ENCODE data around the gene SLC6A12.

The SLC6A12 gene

DNA sequence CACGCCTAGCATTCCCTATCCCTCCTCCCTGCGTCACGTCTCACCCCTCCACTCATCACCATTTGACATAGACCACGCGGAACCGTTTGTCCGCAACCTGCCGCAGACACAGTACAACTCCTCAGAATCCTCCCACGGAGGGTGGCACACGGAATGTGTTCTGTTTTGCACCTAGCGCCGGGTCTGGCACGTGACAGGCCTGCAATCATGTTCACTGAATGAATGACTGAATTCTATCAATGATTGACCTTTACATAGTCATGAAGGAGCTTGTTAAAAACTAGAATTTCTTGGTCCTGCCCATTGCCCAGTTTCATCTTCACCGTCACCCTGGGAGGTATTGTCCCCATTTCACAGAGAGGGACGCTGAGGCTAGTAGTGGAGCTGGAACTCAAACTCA is 4.7 kb downstream of the SLC6A12 start:
- H3K4me1 ChIP-seq (ENCODE audit: insufficient read depth, low read length) = peaks cover 3% of the 10 kb centered on the region
- H3K27me3 ChIP-seq (ENCODE audit: insufficient read depth, low read length) = peaks cover 22% of the 10 kb centered on the region
- H2AFZ ChIP-seq (ENCODE audit: low read depth, low read length) = no peak overlapping the region
- H3K36me3 ChIP-seq (ENCODE audit: insufficient read depth, low read length) = no peaks in the 10 kb centered on the region
- no peak overlapping the region for H3K4me3 ChIP-seq (ENCODE audit: low read length)
- no peaks in the 10 kb centered on the region for H3K9me3 ChIP-seq (ENCODE audit: low read length)

DNA sequence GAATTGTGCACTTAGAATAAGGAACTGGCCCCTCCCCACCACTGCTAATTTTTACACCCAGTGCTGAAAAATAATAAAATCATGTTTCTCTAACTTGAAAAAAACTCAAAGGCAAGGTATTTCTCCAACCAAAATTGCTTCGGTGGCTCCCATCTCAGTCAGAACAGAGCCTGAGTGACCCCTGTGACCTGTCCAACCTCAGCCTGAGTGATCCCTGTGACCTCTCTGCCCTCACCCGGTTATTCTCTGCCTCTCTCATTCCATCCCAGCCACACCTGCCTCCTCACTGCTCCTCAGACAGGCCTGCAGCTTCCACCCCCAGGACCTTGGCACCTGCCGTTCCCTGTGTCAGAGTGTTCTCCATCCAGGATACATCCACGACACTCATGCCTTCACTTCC is 5.1 kb downstream of the SLC6A12 start:
- Histone ChIP-seq H3K4me3 (ENCODE audit: low read length) (no peak overlapping the region), H2AFZ (ENCODE audit: low read depth, low read length) (no peak overlapping the region), H3K9me3 (ENCODE audit: low read length) (no peaks in the 10 kb centered on the region), H3K27me3 (ENCODE audit: insufficient read depth, low read length) (peaks cover 27% of the 10 kb centered on the region), H3K4me1 (ENCODE audit: insufficient read depth, low read length) (peaks cover 8% of the 10 kb centered on the region), H3K36me3 (ENCODE audit: insufficient read depth, low read length) (no peaks in the 10 kb centered on the region)

DNA sequence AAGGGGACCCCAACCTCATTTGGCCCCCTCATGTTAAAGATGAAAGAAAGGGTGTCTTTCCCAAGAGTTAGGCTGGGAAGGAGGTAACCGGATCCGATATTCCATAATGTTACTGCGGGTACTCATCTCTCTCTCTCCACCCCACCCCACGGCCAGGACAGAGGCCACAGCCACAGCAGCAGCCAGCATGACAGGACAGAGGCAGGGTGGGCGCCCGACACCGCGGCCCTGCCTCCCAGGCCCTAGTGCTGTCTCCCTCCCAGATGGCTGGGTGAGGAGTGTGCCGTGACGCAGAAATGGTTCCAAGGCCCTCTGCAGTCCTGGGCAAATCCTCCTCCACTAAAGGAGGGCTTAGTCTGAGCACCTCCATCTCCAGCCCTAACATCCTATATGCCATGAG is 6.2 kb downstream of the SLC6A12 start:
- Histone ChIP-seq H3K9me3 (ENCODE audit: low read length) (no peaks in the 10 kb centered on the region), H3K36me3 (ENCODE audit: insufficient read depth, low read length) (no peaks in the 10 kb centered on the region), H3K4me3 (ENCODE audit: low read length) (no peak overlapping the region), H2AFZ (ENCODE audit: low read depth, low read length) (no peak overlapping the region), H3K27me3 (ENCODE audit: insufficient read depth, low read length) (peaks cover 30% of the 10 kb centered on the region), H3K4me1 (ENCODE audit: insufficient read depth, low read length) (peaks cover 8% of the 10 kb centered on the region)

DNA sequence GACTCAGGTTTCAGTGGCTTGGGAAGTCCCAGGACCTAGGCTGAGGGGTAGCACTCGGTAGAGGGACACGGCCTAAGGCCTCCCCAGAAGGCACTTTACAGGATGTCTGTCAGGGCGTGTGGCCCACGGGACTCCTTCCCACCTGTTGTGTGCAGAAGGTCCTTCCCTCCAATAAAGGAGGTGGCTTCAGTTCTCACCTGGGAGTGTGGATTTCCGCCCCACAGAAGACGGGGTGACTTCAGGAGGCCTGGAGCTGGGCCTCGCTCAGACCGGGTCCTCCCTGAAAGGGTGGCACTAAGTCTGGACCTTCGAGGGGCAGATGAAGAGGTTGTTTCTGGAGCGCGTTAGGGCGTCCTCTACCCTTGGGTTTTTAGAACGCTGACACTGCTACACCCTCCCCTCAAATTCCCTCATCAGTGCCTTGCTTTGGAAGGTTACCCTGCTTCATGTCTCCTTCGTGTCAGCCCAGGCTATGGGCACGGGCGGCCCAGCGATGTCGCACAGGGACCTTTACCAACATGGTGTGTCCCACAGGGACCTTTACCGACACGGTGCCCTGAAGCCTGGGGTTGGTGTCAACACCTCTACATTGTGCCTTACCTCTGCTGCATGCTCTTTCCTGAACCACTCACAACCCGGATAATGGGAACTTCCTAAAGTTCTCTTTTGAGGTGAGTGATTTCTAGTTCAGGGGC is 7.1 kb downstream of the SLC6A12 start:
- Histone ChIP-seq H3K4me1 (ENCODE audit: insufficient read depth, low read length) (peaks cover 5% of the 10 kb centered on the region), H3K27me3 (ENCODE audit: insufficient read depth, low read length) (peaks cover 40% of the 10 kb centered on the region), H3K36me3 (ENCODE audit: insufficient read depth, low read length) (no peaks in the 10 kb centered on the region), H3K4me3 (ENCODE audit: low read length) (no peak overlapping the region), H2AFZ (ENCODE audit: low read depth, low read length) (no peak overlapping the region), H3K9me3 (ENCODE audit: low read length) (no peaks in the 10 kb centered on the region)

DNA sequence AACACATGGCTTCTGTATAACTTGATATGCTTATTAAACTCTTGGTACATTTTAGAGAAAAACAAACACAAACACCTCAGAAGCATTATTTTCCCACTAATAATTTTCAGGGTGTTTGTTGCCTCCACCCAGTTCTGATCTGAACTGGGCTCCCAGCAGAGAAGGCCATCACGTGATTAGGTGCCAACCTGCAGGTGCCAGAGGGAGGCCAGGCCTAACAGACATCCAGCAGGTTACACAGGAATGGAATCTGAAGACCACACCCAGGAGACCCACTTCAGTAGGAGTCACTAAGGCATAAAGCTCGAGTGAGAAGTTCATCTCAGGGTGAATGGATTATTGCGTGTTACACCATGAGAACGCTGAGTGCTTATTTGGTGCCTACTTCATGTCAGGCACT is 8.9 kb downstream of the SLC6A12 start:
- H3K36me3 ChIP-seq (ENCODE audit: insufficient read depth, low read length) = no peaks in the 10 kb centered on the region
- H3K27me3 ChIP-seq (ENCODE audit: insufficient read depth, low read length) = peaks cover 43% of the 10 kb centered on the region
- no peak overlapping the region for H2AFZ ChIP-seq (ENCODE audit: low read depth, low read length)
- H3K4me1 ChIP-seq (ENCODE audit: insufficient read depth, low read length) = peaks cover 5% of the 10 kb centered on the region
- H3K9me3 ChIP-seq (ENCODE audit: low read length) = peaks cover 4% of the 10 kb centered on the region
- H3K4me3 ChIP-seq (ENCODE audit: low read length) = no peak overlapping the region

DNA sequence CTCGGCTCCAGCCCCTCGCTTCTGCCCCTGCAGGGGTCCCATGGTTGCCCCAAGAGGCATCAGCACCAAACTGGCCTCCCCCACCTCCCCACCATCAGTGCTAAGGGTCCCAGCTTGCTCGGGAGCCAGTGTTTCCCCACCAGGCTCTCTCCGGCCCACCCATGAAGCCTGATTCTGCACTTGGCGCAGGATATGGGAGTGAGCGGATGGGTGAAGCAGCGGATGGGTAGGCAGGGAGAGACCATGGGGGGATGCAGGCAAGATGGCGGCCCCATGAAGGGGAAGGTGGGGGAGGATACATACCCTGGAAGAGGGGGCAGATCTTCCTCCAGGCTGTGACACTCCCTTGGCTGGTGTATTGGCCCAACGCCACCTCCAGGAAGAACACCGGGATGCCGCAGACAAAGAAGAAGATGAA is 9.7 kb downstream of the SLC6A12 start:
- Histone ChIP-seq H3K4me1 (ENCODE audit: insufficient read depth, low read length) (peaks cover 9% of the 10 kb centered on the region), H3K36me3 (ENCODE audit: insufficient read depth, low read length) (no peaks in the 10 kb centered on the region), H3K9me3 (ENCODE audit: low read length) (peaks cover 4% of the 10 kb centered on the region), H3K27me3 (ENCODE audit: insufficient read depth, low read length) (peaks cover 43% of the 10 kb centered on the region), H2AFZ (ENCODE audit: low read depth, low read length) (no peak overlapping the region), H3K4me3 (ENCODE audit: low read length) (peak overlapping the region; percentile 35)

DNA sequence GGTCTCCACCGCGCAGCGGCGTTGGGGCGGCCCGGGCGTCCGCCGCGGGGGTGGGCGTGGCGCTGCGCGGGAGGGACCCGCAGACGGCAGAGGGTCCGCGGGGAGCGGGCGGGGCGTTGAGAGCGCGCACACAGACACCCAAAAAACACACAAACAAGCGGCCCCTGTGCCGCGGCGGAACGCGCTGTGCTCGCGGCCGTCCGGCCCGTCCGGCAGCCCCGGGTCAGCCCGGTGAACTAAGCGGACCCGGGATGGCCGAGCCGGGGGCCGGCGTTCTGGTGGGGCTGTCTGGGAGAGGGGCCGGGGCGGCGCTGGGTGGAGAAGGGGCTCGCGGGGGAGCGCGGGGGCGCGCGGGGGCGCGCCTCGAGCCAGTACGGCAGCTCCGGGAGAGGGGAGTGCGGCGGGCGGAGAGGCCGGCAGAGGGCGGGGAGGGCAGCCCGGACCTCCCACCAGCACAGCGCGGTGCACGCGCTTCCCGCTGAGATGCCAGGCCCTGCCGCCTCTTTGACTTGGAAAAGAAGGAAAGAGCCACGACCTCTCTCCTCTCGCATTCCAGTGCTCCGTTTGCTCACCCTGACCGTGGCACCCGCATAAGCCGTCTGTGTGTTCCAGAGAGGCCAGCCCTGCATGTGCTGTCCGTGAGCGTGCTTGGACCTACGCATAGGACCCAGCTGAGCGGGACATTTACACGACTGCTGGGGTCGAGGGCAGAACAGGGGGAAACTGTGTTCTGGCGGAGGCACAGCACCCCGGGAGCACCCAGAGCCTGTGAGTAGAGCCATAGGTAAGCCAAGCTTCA is 10.3 kb downstream of the SLC6A12 start:
- Histone ChIP-seq H2AFZ (ENCODE audit: low read depth, low read length) (peak overlapping the region; percentile 57), H3K27me3 (ENCODE audit: insufficient read depth, low read length) (peaks cover 43% of the 10 kb centered on the region), H3K9me3 (ENCODE audit: low read length) (peaks cover 4% of the 10 kb centered on the region), H3K4me1 (ENCODE audit: insufficient read depth, low read length) (peaks cover 10% of the 10 kb centered on the region), H3K36me3 (ENCODE audit: insufficient read depth, low read length) (no peaks in the 10 kb centered on the region), H3K4me3 (ENCODE audit: low read length) (peak overlapping the region; percentile 35)

DNA sequence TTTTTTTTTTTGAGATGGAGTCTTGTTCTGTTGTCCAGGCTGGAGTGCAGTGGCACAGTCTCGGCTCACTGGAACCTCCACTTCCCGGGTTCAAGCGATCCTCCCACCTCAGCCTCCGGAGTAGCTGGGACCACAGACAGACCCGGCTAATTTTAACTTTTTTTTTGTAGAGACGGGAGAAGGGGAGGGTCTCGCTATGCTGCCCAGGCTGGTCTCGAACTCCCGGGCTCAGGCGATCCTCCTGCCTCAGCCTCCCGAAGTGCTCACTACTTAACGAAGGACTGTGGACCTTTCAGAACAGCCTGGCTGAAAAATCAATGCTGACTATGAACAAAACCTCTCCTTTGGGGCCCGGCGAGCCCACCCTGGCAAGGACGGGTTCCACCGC is 10.9 kb downstream of the SLC6A12 start:
- H3K36me3 ChIP-seq (ENCODE audit: insufficient read depth, low read length) = no peaks in the 10 kb centered on the region
- H3K4me3 ChIP-seq (ENCODE audit: low read length) = peak overlapping the region; percentile 35
- H3K27me3 ChIP-seq (ENCODE audit: insufficient read depth, low read length) = peaks cover 43% of the 10 kb centered on the region
- H3K9me3 ChIP-seq (ENCODE audit: low read length) = peaks cover 4% of the 10 kb centered on the region
- H3K4me1 ChIP-seq (ENCODE audit: insufficient read depth, low read length) = peaks cover 10% of the 10 kb centered on the region
- peak overlapping the region; percentile 57 for H2AFZ ChIP-seq (ENCODE audit: low read depth, low read length)

DNA sequence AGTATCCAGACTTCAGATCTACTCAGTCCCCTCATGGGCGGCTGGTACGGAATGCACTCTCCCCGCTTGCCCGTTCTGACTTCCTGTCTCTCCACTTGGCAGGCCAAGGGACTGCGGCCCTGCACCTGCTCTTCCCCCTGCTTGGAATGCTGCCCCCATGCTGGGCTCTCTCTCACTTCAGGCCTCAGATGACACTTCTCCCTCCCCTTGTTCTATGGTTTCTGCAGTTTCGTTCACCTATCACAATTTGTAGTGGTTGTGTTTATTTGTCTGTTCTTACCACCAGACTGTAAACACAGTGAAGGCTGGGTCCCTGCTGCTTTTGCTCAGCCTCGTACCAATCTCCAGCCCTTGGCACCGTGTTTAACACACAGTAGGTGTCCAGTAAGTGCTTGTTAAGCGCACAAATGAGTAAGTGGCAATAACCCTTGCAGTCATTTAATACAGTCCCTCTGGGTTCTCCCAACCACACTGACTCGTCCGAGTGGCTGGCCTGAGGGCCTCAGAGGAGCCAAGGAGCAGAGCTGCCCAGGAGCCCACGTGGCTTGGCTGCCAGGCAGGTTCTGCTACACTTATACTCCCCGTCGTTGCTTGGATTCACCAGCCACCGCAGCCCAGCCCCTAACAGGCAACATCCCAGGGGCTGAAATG is 11.8 kb downstream of the SLC6A12 start:
- Histone ChIP-seq H3K4me1 (ENCODE audit: insufficient read depth, low read length) (peaks cover 10% of the 10 kb centered on the region), H3K4me3 (ENCODE audit: low read length) (no peak overlapping the region), H3K36me3 (ENCODE audit: insufficient read depth, low read length) (no peaks in the 10 kb centered on the region), H2AFZ (ENCODE audit: low read depth, low read length) (no peak overlapping the region), H3K9me3 (ENCODE audit: low read length) (peaks cover 4% of the 10 kb centered on the region), H3K27me3 (ENCODE audit: insufficient read depth, low read length) (peaks cover 39% of the 10 kb centered on the region)

DNA sequence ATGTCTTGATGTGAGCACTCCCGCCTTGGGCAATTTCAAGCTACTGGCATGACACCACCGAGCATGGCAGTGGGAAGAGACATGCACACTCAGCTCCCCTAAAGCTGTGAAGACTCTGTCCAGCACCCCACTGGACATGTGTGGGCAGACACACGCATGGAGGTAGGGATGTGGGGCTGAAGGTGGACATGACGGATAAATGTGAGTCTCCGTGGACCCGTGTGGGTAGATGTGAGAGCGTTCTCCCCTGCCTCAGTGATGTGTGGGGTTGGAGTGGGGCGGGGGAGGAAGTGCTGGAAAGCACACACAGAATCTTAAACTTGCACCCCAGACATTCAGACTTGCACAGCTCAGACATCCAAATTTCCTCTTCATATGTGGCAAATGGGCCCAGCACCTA is 12.6 kb downstream of the SLC6A12 start:
- no peak overlapping the region for H2AFZ ChIP-seq (ENCODE audit: low read depth, low read length)
- H3K27me3 ChIP-seq (ENCODE audit: insufficient read depth, low read length) = peaks cover 34% of the 10 kb centered on the region
- no peak overlapping the region for H3K4me3 ChIP-seq (ENCODE audit: low read length)
- H3K9me3 ChIP-seq (ENCODE audit: low read length) = peaks cover 4% of the 10 kb centered on the region
- H3K4me1 ChIP-seq (ENCODE audit: insufficient read depth, low read length) = peaks cover 10% of the 10 kb centered on the region
- no peaks in the 10 kb centered on the region for H3K36me3 ChIP-seq (ENCODE audit: insufficient read depth, low read length)

DNA sequence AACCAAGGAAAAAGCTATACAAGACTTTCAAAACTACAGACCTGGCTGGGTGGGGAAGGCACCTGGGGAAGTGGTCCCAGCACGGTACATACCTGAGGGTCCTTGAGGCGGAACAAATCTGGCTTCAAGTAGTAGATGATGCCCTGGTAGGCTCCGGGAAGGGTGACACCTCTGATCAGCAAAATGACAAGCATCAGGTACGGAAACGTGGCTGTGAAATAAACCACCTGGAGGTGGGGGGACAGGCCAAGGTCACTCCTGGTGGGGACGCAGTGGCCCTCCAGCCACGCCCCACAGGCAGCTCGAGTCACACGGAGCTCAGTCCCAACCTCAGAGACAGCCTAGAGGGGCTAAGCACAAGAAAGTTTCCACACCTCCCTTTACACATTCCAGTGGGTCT is 15.3 kb downstream of the SLC6A12 start:
- Histone ChIP-seq H3K36me3 (ENCODE audit: insufficient read depth, low read length) (no peaks in the 10 kb centered on the region), H3K27me3 (ENCODE audit: insufficient read depth, low read length) (peaks cover 31% of the 10 kb centered on the region), H3K4me1 (ENCODE audit: insufficient read depth, low read length) (peaks cover 4% of the 10 kb centered on the region)

DNA sequence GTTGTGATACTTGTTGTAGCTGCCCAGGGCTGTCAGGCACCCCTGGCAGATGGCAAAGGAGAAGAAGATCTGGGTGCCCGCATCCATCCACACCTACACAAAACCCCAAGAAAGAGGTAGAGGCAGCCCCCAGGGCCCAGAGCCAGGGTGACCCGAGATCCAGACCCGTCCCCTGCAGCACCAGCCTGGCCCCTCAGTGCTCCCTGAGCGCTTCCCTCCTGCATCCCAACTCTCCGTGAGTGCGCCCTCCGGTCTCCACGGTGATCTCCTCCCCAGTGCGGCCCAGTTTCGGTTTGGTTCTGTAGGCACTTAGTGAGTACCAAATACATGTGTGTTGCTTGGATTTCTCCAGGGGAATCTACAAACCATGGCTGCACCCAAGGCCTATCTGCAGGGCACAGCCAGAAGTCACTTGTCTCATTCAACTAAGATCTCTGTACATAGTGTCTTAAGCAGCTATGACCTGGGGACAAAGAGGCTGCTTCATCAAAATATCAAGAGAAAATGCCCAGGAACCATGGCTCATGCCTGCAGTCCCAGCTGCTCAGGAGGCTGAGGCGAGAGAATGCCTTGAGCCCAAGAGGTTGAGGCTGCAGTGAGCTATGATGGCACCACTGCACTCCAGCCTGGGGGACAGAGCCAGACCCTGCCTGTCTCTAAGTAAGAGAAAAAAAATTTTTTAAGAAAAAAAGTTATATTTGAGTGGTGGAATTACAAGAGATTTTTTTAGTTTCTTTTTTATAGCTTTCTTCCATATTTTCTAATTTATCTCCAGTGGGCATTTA is 15.9 kb downstream of the SLC6A12 start:
- Histone ChIP-seq H3K4me3 (ENCODE audit: low read length) (no peak overlapping the region), H3K36me3 (ENCODE audit: insufficient read depth, low read length) (no peaks in the 10 kb centered on the region), H3K9me3 (ENCODE audit: low read length) (peaks cover 4% of the 10 kb centered on the region), H3K4me1 (ENCODE audit: insufficient read depth, low read length) (peaks cover 4% of the 10 kb centered on the region), H3K27me3 (ENCODE audit: insufficient read depth, low read length) (peaks cover 31% of the 10 kb centered on the region), H2AFZ (ENCODE audit: low read depth, low read length) (no peak overlapping the region)

More for the DNA sequence above, 15.3 kb downstream of the SLC6A12 start:
- H2AFZ ChIP-seq (ENCODE audit: low read depth, low read length) = no peak overlapping the region
- H3K9me3 ChIP-seq (ENCODE audit: low read length) = peaks cover 4% of the 10 kb centered on the region
- H3K4me3 ChIP-seq (ENCODE audit: low read length) = no peak overlapping the region
